B cell (primary cell): ENCODE data around the gene IDI2.

ENCODE experiments used
- EZH2 ChIP-seq: IDR thresholded peaks from 2 replicates; pipeline ENCODE4 v1.6.1; 2012; ENCODE audit warnings: borderline replicate concordance, low read depth, mild to moderate bottlenecking, moderate library complexity, low read length; ENCODE audit not compliant: insufficient read depth, poor library complexity, severe bottlenecking
- TF ChIP-seq, protein P1 (sequence below): fragments of 200-600 bp; IDR thresholded peaks from one replicate; pipeline ENCODE4 v1.8.0; 2022; ENCODE audit warnings: antibody characterized with exemption, mild to moderate bottlenecking

DNA sequence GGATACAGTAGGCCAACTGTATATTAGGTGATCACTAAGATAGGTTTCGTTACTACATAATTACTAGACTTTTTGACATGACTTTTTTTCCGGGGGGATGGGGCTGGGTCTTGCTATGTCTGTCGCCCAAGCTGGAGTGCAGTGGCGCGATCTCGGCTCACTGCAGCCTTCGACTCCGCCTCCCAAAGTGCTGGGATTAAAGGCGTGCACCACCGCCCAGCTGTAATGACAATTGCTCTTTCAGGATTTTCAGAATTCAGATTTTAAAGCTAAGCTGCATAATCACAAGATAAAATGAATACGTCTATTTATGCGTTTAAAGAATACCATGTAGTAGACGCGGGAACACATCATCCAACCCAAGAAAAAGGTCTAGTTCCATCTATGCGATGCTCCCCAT lies 22.3 kb upstream of the IDI2 start:
- TF ChIP-seq, protein P1, sequence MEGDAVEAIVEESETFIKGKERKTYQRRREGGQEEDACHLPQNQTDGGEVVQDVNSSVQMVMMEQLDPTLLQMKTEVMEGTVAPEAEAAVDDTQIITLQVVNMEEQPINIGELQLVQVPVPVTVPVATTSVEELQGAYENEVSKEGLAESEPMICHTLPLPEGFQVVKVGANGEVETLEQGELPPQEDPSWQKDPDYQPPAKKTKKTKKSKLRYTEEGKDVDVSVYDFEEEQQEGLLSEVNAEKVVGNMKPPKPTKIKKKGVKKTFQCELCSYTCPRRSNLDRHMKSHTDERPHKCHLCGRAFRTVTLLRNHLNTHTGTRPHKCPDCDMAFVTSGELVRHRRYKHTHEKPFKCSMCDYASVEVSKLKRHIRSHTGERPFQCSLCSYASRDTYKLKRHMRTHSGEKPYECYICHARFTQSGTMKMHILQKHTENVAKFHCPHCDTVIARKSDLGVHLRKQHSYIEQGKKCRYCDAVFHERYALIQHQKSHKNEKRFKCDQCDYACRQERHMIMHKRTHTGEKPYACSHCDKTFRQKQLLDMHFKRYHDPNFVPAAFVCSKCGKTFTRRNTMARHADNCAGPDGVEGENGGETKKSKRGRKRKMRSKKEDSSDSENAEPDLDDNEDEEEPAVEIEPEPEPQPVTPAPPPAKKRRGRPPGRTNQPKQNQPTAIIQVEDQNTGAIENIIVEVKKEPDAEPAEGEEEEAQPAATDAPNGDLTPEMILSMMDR: no peak
- no peak for TF ChIP-seq EZH2
